GM19240 (cell line): ENCODE data around the gene PGPEP1.
"Not testable (repeated sequence)": the region's sequence is repeated elsewhere in the genome, so short reads cannot be mapped to it uniquely, and the experiment has no call there.

ENCODE experiments used
- DNase-seq: peaks from one replicate; pipeline ENCODE4 v3.0.0; 2011; ENCODE audit warnings: low spot score; ENCODE audit not compliant: insufficient read length

The PGPEP1 gene

GRCh38 chr19:18363787-18364186 lies 23.4 kb downstream of the PGPEP1 start:
- DNase-seq = no peak

GRCh38 chr19:18364277-18364825 lies 24.0 kb downstream of the PGPEP1 start:
- not testable (repeated sequence) for DNase-seq

- no peak for DNase-seq
Observed at GRCh38 chr19:18364826-18365528, 24.6 kb downstream of the PGPEP1 start.

- DNase-seq = no peak
Observed at GRCh38 chr19:18366021-18366435, 25.6 kb downstream of the PGPEP1 start.

- no peak for DNase-seq
Observed at GRCh38 chr19:18368504-18369222, 28.3 kb downstream of the PGPEP1 start.

GRCh38 chr19:18373407-18373891 lies 33.1 kb downstream of the PGPEP1 start:
- no peak for DNase-seq

- DNase-seq = peak; percentile 95
Observed at GRCh38 chr19:18373892-18374629, 33.7 kb downstream of the PGPEP1 start.

GRCh38 chr19:18377026-18377425 lies 36.6 kb downstream of the PGPEP1 start:
- DNase-seq = no peak

- no peak for DNase-seq
Observed at GRCh38 chr19:18379803-18380747, 39.7 kb downstream of the PGPEP1 start.

GRCh38 chr19:18380843-18381242 lies 40.4 kb downstream of the PGPEP1 start:
- no peak for DNase-seq

- DNase-seq = not testable (repeated sequence)
Observed at GRCh38 chr19:18383622-18384021, 43.2 kb downstream of the PGPEP1 start.

- DNase-seq = no peak
Observed at GRCh38 chr19:18384775-18385174, 44.4 kb downstream of the PGPEP1 start.

- DNase-seq = no peak
Observed at GRCh38 chr19:18385359-18385674, 44.9 kb downstream of the PGPEP1 start.

- no peak for DNase-seq
Observed at GRCh38 chr19:18385675-18386542, 45.5 kb downstream of the PGPEP1 start, which contains the start of gene GDF15. GDF15 (plus strand) TSS chr19:18386158; CDS start chr19:18386190, 32 bp downstream.

- DNase-seq = no peak
Observed at GRCh38 chr19:18386543-18387271, 46.3 kb downstream of the PGPEP1 start.

- peak; percentile 89 for DNase-seq
Observed at GRCh38 chr19:18388100-18388959, 47.9 kb downstream of the PGPEP1 start.

- DNase-seq = no peak
Observed at GRCh38 chr19:18388960-18389725, 48.7 kb downstream of the PGPEP1 start.
